ENCODE measurements around the gene STK36.

Gene STK36

GRCh38 chr2:218720048-218721041, 48.5 kb downstream of the STK36 start:
- DNase-seq, result no peak

GRCh38 chr2:218721488-218721887, 49.6 kb downstream of the STK36 start:
- DNase-seq, result no peak

- no peak for DNase-seq
Measured at GRCh38 chr2:218721934-218722333, 50.0 kb downstream of the STK36 start.

GRCh38 chr2:218722419-218722818, 50.5 kb downstream of the STK36 start:
- no peak for DNase-seq

GRCh38 chr2:218722876-218723785, 51.2 kb downstream of the STK36 start:
- DNase-seq, result no peak

- DNase-seq, result no peak
Measured at GRCh38 chr2:218726004-218726574, 54.2 kb downstream of the STK36 start.

GRCh38 chr2:218727502-218728165, 55.7 kb downstream of the STK36 start:
- DNase-seq, result no peak

- DNase-seq, result no peak
Measured at GRCh38 chr2:218729640-218730039, 57.8 kb downstream of the STK36 start.

GRCh38 chr2:218732052-218732760, 60.3 kb downstream of the STK36 start:
- DNase-seq, result no peak

- no peak for DNase-seq
Measured at GRCh38 chr2:218732761-218733158, 60.9 kb downstream of the STK36 start.

- DNase-seq, result no peak
Measured at GRCh38 chr2:218733171-218734021, 61.5 kb downstream of the STK36 start.

GRCh38 chr2:218734190-218734975, 62.5 kb downstream of the STK36 start:
- no peak for DNase-seq

- no peak for DNase-seq
Measured at GRCh38 chr2:218736531-218736930, 64.6 kb downstream of the STK36 start.

- DNase-seq, result no peak
Measured at GRCh38 chr2:218743068-218743467, 71.2 kb downstream of the STK36 start.

- no peak for DNase-seq
Measured at GRCh38 chr2:218744615-218745014, 72.7 kb downstream of the STK36 start.

GRCh38 chr2:218745160-218745558, 73.3 kb downstream of the STK36 start:
- DNase-seq, result no peak

- DNase-seq, result no peak
Measured at GRCh38 chr2:218745559-218746469, 73.9 kb downstream of the STK36 start.

GRCh38 chr2:218746470-218746795, 74.5 kb downstream of the STK36 start:
- DNase-seq, result no peak

- DNase-seq, result no peak
Measured at GRCh38 chr2:218746960-218747359, 75.1 kb downstream of the STK36 start.

Measured in NCI-H774 (cell line).